ENCODE data around the gene MORF4L1. TPM values are rescaled to one million over a fixed set of nuclear protein-coding genes. Genes with fewer than 3 reads are reported as not detected.
"Not testable (repeated sequence)": the region's sequence is repeated elsewhere in the genome, so short reads cannot be mapped to it uniquely, and the experiment has no call there.

The MORF4L1 gene
- total and polyA plus RNA-seq, 2 experiments from 2014 or later = 520 to 571 TPM

DNA sequence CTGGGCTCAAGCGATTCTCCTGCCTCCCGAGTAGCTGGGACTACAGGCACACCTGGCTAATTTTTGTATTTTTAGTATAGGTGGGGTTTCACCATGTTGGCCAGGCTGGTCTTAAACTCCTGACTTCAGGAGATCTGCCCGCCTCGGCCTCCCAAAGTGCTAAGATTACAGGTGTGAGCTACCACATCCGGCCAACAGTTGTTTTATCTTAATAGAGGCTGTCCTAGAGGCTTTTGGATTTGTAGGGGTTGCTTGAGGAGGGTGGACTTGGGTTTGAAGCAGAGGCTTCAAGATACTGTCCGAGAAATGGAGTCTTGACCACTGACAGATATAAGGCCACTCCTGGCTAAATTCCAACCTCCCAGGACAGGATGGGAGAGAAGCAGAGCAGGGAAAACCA, 33.5 kb upstream of the MORF4L1 start:
- H3K36me3 Mint-ChIP-seq (ENCODE audit: low read depth); H4K20me1 ChIP-seq (replicated peaks; ENCODE audit: insufficient read depth); DNase-seq (ENCODE audit: low spot score); H3K9me2 ChIP-seq (ENCODE audit: insufficient read depth); ATAC-seq; H3K27me3 ChIP-seq (ENCODE audit: insufficient read depth); H3K4me3 Mint-ChIP-seq; H3K27ac ChIP-seq (ENCODE audit: low read depth); H3K4me3 ChIP-seq; H3K27ac Mint-ChIP-seq; H2AFZ ChIP-seq; H3K36me3 ChIP-seq (ENCODE audit: insufficient read depth); H3F3A ChIP-seq (replicated peaks; ENCODE audit: low read depth); H3K9me3 Mint-ChIP-seq; H3K4me1 ChIP-seq (ENCODE audit: insufficient read depth); H3K4me2 ChIP-seq; H3K79me2 ChIP-seq (replicated peaks; ENCODE audit: insufficient read depth): not testable (repeated sequence)
- H3K27me3 Mint-ChIP-seq (ENCODE audit: insufficient read depth, low read depth, poor library complexity) = peaks cover 10% of the 10 kb centered on the region
- peaks cover 13% of the 10 kb centered on the region for H3K4me1 Mint-ChIP-seq

DNA sequence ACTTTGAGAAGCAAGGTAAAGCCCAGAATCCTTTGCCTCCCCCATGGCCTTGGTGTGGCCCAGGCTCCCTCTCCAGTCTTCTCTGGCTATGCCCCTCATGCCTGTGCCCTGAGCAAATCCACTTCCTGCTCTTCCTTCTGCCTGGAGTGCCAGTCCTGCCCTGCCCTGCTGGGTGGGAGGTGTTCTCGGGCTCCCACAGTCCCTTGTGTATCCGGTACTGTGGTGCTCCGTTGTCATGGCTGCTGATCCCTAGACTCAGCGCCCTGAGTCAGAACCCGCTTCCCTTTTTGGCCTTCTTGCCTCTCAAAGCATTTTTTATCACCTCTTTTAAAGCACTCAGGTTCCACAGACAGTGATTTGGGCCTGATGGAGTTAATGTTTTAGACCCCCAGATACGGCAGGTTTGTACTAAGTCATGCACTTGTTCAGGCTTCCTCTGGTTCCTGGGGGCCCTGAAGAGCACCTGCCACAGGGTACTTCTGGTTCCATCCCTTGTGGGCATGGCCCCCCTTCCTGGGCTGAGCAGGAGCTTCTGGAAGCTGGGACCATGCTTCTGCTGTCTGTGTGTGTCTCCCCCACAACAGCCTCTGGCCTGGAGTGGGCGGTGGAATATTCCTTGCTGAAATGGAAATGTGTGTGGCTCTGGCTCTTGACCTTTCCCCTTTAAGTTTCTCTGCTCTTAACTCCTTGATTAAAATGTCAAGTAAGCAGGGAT, 31.9 kb upstream of the MORF4L1 start:
- ATAC-seq = no peak
- Mint-ChIP-seq H3K9me3 (no peaks in the 10 kb centered on the region; the same call in 2 of the 3 replicates), H3K27ac (no peak overlapping the region)
- TF ChIP-seq CREB1 (CRISPR knock-in tag; IDR thresholded peaks at IDR 0.05; ENCODE audit: low read depth) (no peak), JUNB (IDR thresholded peaks at IDR 0.05; ENCODE audit: unreplicated experiment) (no peak), POLR2AphosphoS5 (IDR thresholded peaks at IDR 0.05; ENCODE audit: low read depth) (no peak), ZNF331 (CRISPR knock-in tag; IDR thresholded peaks at IDR 0.05; ENCODE audit: low read depth) (no peak), EZH2phosphoT487 (IDR thresholded peaks at IDR 0.05; ENCODE audit: unreplicated experiment) (no peak), ZNF114 (CRISPR knock-in tag; IDR thresholded peaks at IDR 0.05) (no peak), EZH2 (IDR thresholded peaks at IDR 0.05; ENCODE audit: low read depth, unreplicated experiment) (no peak)
- TF ChIP-seq, protein P1, sequence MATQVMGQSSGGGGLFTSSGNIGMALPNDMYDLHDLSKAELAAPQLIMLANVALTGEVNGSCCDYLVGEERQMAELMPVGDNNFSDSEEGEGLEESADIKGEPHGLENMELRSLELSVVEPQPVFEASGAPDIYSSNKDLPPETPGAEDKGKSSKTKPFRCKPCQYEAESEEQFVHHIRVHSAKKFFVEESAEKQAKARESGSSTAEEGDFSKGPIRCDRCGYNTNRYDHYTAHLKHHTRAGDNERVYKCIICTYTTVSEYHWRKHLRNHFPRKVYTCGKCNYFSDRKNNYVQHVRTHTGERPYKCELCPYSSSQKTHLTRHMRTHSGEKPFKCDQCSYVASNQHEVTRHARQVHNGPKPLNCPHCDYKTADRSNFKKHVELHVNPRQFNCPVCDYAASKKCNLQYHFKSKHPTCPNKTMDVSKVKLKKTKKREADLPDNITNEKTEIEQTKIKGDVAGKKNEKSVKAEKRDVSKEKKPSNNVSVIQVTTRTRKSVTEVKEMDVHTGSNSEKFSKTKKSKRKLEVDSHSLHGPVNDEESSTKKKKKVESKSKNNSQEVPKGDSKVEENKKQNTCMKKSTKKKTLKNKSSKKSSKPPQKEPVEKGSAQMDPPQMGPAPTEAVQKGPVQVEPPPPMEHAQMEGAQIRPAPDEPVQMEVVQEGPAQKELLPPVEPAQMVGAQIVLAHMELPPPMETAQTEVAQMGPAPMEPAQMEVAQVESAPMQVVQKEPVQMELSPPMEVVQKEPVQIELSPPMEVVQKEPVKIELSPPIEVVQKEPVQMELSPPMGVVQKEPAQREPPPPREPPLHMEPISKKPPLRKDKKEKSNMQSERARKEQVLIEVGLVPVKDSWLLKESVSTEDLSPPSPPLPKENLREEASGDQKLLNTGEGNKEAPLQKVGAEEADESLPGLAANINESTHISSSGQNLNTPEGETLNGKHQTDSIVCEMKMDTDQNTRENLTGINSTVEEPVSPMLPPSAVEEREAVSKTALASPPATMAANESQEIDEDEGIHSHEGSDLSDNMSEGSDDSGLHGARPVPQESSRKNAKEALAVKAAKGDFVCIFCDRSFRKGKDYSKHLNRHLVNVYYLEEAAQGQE (IDR thresholded peaks at IDR 0.05; ENCODE audit: unreplicated experiment) = no peak
- TF ChIP-seq, protein P2, sequence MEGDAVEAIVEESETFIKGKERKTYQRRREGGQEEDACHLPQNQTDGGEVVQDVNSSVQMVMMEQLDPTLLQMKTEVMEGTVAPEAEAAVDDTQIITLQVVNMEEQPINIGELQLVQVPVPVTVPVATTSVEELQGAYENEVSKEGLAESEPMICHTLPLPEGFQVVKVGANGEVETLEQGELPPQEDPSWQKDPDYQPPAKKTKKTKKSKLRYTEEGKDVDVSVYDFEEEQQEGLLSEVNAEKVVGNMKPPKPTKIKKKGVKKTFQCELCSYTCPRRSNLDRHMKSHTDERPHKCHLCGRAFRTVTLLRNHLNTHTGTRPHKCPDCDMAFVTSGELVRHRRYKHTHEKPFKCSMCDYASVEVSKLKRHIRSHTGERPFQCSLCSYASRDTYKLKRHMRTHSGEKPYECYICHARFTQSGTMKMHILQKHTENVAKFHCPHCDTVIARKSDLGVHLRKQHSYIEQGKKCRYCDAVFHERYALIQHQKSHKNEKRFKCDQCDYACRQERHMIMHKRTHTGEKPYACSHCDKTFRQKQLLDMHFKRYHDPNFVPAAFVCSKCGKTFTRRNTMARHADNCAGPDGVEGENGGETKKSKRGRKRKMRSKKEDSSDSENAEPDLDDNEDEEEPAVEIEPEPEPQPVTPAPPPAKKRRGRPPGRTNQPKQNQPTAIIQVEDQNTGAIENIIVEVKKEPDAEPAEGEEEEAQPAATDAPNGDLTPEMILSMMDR (conservative IDR thresholded peaks at IDR 0.05; ENCODE audit: low read depth in 2 of 2) = no peak
- TF ChIP-seq, protein P3, sequence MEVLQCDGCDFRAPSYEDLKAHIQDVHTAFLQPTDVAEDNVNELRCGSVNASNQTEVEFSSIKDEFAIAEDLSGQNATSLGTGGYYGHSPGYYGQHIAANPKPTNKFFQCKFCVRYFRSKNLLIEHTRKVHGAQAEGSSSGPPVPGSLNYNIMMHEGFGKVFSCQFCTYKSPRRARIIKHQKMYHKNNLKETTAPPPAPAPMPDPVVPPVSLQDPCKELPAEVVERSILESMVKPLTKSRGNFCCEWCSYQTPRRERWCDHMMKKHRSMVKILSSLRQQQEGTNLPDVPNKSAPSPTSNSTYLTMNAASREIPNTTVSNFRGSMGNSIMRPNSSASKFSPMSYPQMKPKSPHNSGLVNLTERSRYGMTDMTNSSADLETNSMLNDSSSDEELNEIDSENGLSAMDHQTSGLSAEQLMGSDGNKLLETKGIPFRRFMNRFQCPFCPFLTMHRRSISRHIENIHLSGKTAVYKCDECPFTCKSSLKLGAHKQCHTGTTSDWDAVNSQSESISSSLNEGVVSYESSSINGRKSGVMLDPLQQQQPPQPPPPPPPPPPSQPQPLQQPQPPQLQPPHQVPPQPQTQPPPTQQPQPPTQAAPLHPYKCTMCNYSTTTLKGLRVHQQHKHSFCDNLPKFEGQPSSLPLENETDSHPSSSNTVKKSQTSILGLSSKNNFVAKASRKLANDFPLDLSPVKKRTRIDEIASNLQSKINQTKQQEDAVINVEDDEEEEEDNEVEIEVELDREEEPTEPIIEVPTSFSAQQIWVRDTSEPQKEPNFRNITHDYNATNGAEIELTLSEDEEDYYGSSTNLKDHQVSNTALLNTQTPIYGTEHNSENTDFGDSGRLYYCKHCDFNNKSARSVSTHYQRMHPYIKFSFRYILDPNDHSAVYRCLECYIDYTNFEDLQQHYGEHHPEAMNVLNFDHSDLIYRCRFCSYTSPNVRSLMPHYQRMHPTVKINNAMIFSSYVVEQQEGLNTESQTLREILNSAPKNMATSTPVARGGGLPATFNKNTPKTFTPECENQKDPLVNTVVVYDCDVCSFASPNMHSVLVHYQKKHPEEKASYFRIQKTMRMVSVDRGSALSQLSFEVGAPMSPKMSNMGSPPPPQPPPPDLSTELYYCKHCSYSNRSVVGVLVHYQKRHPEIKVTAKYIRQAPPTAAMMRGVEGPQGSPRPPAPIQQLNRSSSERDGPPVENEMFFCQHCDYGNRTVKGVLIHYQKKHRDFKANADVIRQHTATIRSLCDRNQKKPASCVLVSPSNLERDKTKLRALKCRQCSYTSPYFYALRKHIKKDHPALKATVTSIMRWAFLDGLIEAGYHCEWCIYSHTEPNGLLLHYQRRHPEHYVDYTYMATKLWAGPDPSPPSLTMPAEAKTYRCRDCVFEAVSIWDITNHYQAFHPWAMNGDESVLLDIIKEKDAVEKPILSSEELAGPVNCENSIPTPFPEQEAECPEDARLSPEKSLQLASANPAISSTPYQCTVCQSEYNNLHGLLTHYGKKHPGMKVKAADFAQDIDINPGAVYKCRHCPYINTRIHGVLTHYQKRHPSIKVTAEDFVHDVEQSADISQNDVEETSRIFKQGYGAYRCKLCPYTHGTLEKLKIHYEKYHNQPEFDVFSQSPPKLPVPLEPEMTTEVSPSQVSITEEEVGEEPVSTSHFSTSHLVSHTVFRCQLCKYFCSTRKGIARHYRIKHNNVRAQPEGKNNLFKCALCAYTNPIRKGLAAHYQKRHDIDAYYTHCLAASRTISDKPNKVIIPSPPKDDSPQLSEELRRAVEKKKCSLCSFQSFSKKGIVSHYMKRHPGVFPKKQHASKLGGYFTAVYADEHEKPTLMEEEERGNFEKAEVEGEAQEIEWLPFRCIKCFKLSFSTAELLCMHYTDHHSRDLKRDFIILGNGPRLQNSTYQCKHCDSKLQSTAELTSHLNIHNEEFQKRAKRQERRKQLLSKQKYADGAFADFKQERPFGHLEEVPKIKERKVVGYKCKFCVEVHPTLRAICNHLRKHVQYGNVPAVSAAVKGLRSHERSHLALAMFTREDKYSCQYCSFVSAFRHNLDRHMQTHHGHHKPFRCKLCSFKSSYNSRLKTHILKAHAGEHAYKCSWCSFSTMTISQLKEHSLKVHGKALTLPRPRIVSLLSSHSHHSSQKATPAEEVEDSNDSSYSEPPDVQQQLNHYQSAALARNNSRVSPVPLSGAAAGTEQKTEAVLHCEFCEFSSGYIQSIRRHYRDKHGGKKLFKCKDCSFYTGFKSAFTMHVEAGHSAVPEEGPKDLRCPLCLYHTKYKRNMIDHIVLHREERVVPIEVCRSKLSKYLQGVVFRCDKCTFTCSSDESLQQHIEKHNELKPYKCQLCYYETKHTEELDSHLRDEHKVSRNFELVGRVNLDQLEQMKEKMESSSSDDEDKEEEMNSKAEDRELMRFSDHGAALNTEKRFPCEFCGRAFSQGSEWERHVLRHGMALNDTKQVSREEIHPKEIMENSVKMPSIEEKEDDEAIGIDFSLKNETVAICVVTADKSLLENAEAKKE (CRISPR knock-in tag; IDR thresholded peaks at IDR 0.05) = no peak

More for the DNA sequence above, 31.9 kb upstream of the MORF4L1 start:
- Histone ChIP-seq H3K4me3 (no peak overlapping the region), H3K9me2 (ENCODE audit: insufficient read depth) (no peaks in the 10 kb centered on the region), H3K4me1 (ENCODE audit: insufficient read depth) (peaks cover 5% of the 10 kb centered on the region; the same call in 1 of the 2 replicates), H3F3A (replicated peaks; ENCODE audit: low read depth) (0 out of 2 replicates have a peak, but pooled peaks cover 2% of the 10 kb centered on the region), H3K4me2 (no peak overlapping the region), H4K20me1 (replicated peaks; ENCODE audit: insufficient read depth) (no peaks in the 10 kb centered on the region), H3K27ac (ENCODE audit: low read depth) (no peak overlapping the region), H3K27me3 (ENCODE audit: insufficient read depth) (no peaks in the 10 kb centered on the region), H3K79me2 (replicated peaks; ENCODE audit: insufficient read depth) (no peaks in the 10 kb centered on the region), H3K36me3 (ENCODE audit: insufficient read depth) (no peaks in the 10 kb centered on the region), H2AFZ (no peak overlapping the region)
- no peaks in the 10 kb centered on the region for H3K36me3 Mint-ChIP-seq (ENCODE audit: low read depth)
- DNase-seq (ENCODE audit: low spot score) = no peak
- no peak overlapping the region for H3K4me3 Mint-ChIP-seq
- peaks cover 13% of the 10 kb centered on the region for H3K4me1 Mint-ChIP-seq
- H3K27me3 Mint-ChIP-seq (ENCODE audit: insufficient read depth, low read depth, poor library complexity) = peaks cover 10% of the 10 kb centered on the region

Data from GM23338 (cell line).